ENCODE results near the gene STYXL1. TPM values are rescaled to one million over a fixed set of nuclear protein-coding genes. Genes with fewer than 3 reads are reported as not detected.

The STYXL1 gene
- total RNA-seq, 6 experiments from 2014 or later, result 13.8 to 28.5 (median 21.2) TPM

DNA sequence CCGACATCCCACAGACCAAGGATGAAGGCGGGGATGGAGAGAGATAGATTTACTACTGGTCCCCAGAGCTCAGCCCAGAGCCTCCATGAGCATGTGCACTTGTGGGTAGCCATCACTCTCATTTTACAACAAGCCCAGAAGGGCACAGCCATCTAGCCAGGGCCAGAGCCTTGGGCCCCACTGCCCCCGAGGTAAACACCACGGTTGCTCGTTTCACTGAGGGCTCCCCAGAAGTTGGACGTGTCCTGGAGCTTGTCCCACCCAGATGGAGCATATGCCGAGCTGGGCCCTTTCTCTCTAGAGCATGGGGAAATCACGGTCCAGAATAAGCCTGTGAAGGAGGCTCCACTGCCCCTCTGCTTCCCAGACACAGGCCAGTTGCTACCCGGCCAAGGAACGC, 44.4 kb downstream of the STYXL1 start:
- Histone ChIP-seq H3K4me3 (no peak overlapping the region), H3K36me3 (peaks cover 0 to 11% (median 0%) of the 10 kb centered on the region in 4 donors), H3K27ac (no peak overlapping the region), H3K9me3 (no peaks in the 10 kb centered on the region), H3K4me1 (no peaks in the 10 kb centered on the region), H3K27me3 (no peaks in the 10 kb centered on the region)
- intact Hi-C loops (cut with DNase I), result no loop called here
- ATAC-seq (no peak), DNase-seq (peak in 1 of 3 donors; percentile 19)
- no peak for TF ChIP-seq CTCF (IDR thresholded peaks at IDR 0.05)
- no peak for TF ChIP-seq POLR2A (IDR thresholded peaks at IDR 0.05)
- 91% methylated on average over 3 of the region's 10 CpGs for WGBS (ENCODE audit: insufficient coverage, low coverage, low lambda C conversion rate, missing lambda C conversion rate)

- no peaks in the 10 kb centered on the region for H3K27me3 ChIP-seq
- TF ChIP-seq CTCF (IDR thresholded peaks at IDR 0.05), result no peak
- TF ChIP-seq POLR2A (IDR thresholded peaks at IDR 0.05), result no peak
- no peak overlapping the region for H3K4me3 ChIP-seq
- no peak for ATAC-seq
- H3K9me3 ChIP-seq, result no peaks in the 10 kb centered on the region
- no peak for DNase-seq
- peaks cover 0 to 11% (median 0%) of the 10 kb centered on the region in 4 donors for H3K36me3 ChIP-seq
- 92% methylated on average over 3 of the region's 3 CpGs for WGBS (ENCODE audit: insufficient coverage, low coverage, low lambda C conversion rate, missing lambda C conversion rate)
- no peak overlapping the region for H3K27ac ChIP-seq
- no peaks in the 10 kb centered on the region for H3K4me1 ChIP-seq
- intact Hi-C loops (cut with DNase I), result no loop called here
Observed at GRCh38 chr7:76002822-76003221, 45.0 kb downstream of the STYXL1 start.

- Histone ChIP-seq H3K27me3 (no peaks in the 10 kb centered on the region), H3K4me3 (no peak overlapping the region), H3K9me3 (no peaks in the 10 kb centered on the region), H3K4me1 (no peaks in the 10 kb centered on the region), H3K27ac (no peak overlapping the region), H3K36me3 (peaks cover 0 to 14% (median 0%) of the 10 kb centered on the region in 4 donors)
- TF ChIP-seq POLR2A (IDR thresholded peaks at IDR 0.05) (no peak), CTCF (IDR thresholded peaks at IDR 0.05) (no peak)
- DNase-seq (no peak), ATAC-seq (no peak)
- intact Hi-C loops (cut with DNase I), result no loop called here
- 90% methylated on average over 6 of the region's 6 CpGs for WGBS (ENCODE audit: insufficient coverage, low coverage, low lambda C conversion rate, missing lambda C conversion rate)
Observed at GRCh38 chr7:76002139-76002538, 45.7 kb downstream of the STYXL1 start.

DNA sequence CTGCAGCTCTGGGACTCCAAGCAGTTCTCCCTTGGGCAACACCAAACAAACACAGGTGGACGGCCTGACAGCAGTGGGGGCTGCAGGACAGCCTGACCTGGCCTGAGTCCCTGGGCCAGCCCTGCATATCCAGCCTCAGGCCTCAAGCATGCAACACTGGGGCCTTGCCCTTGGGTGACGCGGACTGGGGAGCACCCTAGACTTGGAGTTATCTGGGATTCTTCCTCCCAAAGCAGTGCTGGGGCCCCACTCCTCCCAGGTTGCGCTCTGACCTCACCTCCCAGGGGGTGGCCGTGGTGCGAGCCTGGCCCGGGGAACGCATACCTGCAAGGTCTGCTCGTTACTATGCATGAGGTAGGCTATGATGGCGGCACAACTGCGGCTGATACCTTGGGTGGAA, 47.2 kb downstream of the STYXL1 start:
- ATAC-seq (peak in 1 of 4 donors; percentile 20), DNase-seq (no peak)
- Histone ChIP-seq H3K27me3 (no peaks in the 10 kb centered on the region), H3K9me3 (no peaks in the 10 kb centered on the region), H3K4me1 (peaks cover 0 to 3% (median 0%) of the 10 kb centered on the region in 4 donors), H3K4me3 (no peak overlapping the region), H3K27ac (no peak overlapping the region), H3K36me3 (peaks cover 0 to 14% (median 0%) of the 10 kb centered on the region in 4 donors)
- no peak for TF ChIP-seq CTCF (IDR thresholded peaks at IDR 0.05)
- no peak for TF ChIP-seq POLR2A (IDR thresholded peaks at IDR 0.05)
- intact Hi-C loops (cut with DNase I), result no loop called here
- WGBS (ENCODE audit: insufficient coverage, low coverage, low lambda C conversion rate, missing lambda C conversion rate), result 60% methylated on average over 1 of the region's 11 CpGs

DNA sequence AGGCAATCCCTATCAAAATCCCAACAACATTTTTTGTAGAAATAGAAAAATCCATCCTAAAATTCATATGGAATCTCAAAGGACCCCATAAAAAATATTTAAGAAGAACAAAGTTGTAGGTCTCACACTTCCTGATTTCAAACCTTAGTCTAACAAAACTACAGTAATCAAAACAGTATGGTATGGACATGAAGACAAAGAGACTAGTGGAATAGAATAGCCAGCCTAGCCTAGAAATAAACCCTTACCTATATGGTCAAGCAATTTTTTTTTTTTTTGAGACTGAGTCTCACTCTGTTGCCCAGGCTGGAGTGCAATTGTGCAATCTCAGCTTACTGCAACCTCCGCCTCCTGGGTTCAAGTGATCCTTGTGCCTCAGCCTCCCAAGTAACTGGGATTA, 49.8 kb downstream of the STYXL1 start:
- Histone ChIP-seq H3K4me1 (peaks cover 0 to 16% (median 5%) of the 10 kb centered on the region in 4 donors), H3K4me3 (no peak overlapping the region), H3K9me3 (no peaks in the 10 kb centered on the region), H3K27me3 (no peaks in the 10 kb centered on the region), H3K27ac (no peak overlapping the region), H3K36me3 (peaks cover 0 to 3% (median 0%) of the 10 kb centered on the region in 4 donors)
- intact Hi-C loops (cut with DNase I), result no loop called here
- TF ChIP-seq CTCF (IDR thresholded peaks at IDR 0.05) (no peak), POLR2A (IDR thresholded peaks at IDR 0.05) (no peak)
- ATAC-seq (no peak), DNase-seq (no peak)
- WGBS (ENCODE audit: insufficient coverage, low coverage, low lambda C conversion rate, missing lambda C conversion rate), result 100% methylated on average over 1 of the region's 1 CpG

Data from right lobe of liver (tissue), 6 donors.